Hepatocyte (in vitro differentiated cells): ENCODE measurements around the gene PER2. TPM values are rescaled to one million over a fixed set of nuclear protein-coding genes. Genes with fewer than 3 reads are reported as not detected.

Experiments
- DNase-seq: peaks from one replicate; pipeline ENCODE4 v3.0.0-alpha.2; 2016; ENCODE audit warnings: low spot score
- H2AFZ ChIP-seq: fragments of 200-600 bp; sonication (generic); 2 replicates; pipeline ENCODE4 v1.6.0; 2016; ENCODE audit warnings: antibody characterized with exemption, mild to moderate bottlenecking
- H3K27ac ChIP-seq: fragments of 200-600 bp; sonication (generic); 2 replicates; pipeline ENCODE4 v1.5.1; 2016; ENCODE audit warnings: mild to moderate bottlenecking
- H3K27me3 ChIP-seq: fragments of 200-600 bp; sonication (generic); 2 replicates; pipeline ENCODE4 v1.6.1; 2016
- H3K36me3 ChIP-seq: fragments of 200-600 bp; sonication (generic); replicated peaks from 2 replicates; pipeline ENCODE4 v1.5.1; 2016; ENCODE audit warnings: low read depth; ENCODE audit not compliant: insufficient read depth
- H3K4me1 ChIP-seq: fragments of 200-600 bp; sonication (generic); 2 replicates; pipeline ENCODE4 v1.5.1; 2016; ENCODE audit warnings: mild to moderate bottlenecking, moderate library complexity; ENCODE audit not compliant: insufficient read depth
- H3K4me2 ChIP-seq: fragments of 200-600 bp; sonication (generic); 2 replicates; pipeline ENCODE4 v1.6.0; 2016
- H3K4me3 ChIP-seq: fragments of 200-600 bp; sonication (generic); 2 replicates; pipeline ENCODE4 v1.5.1; 2016; ENCODE audit warnings: mild to moderate bottlenecking
- H3K79me2 ChIP-seq: fragments of 200-600 bp; sonication (generic); 2 replicates; pipeline ENCODE4 v1.6.0; 2017; ENCODE audit warnings: mild to moderate bottlenecking
- H3K9me2 ChIP-seq: fragments of 200-600 bp; sonication (generic); replicated peaks from 2 replicates; pipeline ENCODE4 v1.6.0; 2017; ENCODE audit warnings: mild to moderate bottlenecking; ENCODE audit not compliant: insufficient read depth
- H3K9me3 ChIP-seq: fragments of 200-600 bp; sonication (generic); 2 replicates; pipeline ENCODE4 v1.5.1; 2016; ENCODE audit warnings: low read depth, mild to moderate bottlenecking
- H4K20me1 ChIP-seq: fragments of 200-600 bp; sonication (generic); 2 replicates; pipeline ENCODE4 v1.6.0; 2016; ENCODE audit warnings: mild to moderate bottlenecking; ENCODE audit not compliant: insufficient read depth, poor library complexity, severe bottlenecking
- EZH2 ChIP-seq: fragments of 200-600 bp; sonication (generic); IDR thresholded peaks from 2 replicates; pipeline ENCODE4 v1.6.1; 2016; ENCODE audit warnings: antibody characterized with exemption, mild to moderate bottlenecking, borderline replicate concordance
- EZH2phosphoT487 ChIP-seq: fragments of 200-600 bp; sonication (generic); IDR thresholded peaks from one replicate; pipeline ENCODE4 v1.6.1; 2018; ENCODE audit warnings: antibody characterized with exemption, mild to moderate bottlenecking, low read depth, moderate library complexity; ENCODE audit not compliant: unreplicated experiment, severe bottlenecking
- whole genome bisulfite sequencing: methylation state at CpG from one replicate; pipeline ENCODE4 v1.1.6; 2016; ENCODE audit warnings: low lambda C conversion rate; ENCODE audit errors: missing lambda C conversion rate; 5-methylcytosine and 5-hydroxymethylcytosine counted together
- polyA plus RNA-seq: library from polyadenylated mRNA; unstranded; fragments of >200 nt; fragmentation: Nextera tagmentation; extraction: Ambion mirVana; gene quantifications from 2 replicates; pipeline ENCODE4 v1.2.1, GENCODE V29; 2016
- total RNA-seq: library from RNA; depleted of rRNA; stranded (reverse); fragments of >200 nt; gene quantifications from 2 replicates; pipeline ENCODE4 v1.2.3, GENCODE V29; 2014
- TF ChIP-seq, protein P1 (sequence below): fragments of 200-600 bp; sonication (generic); IDR thresholded peaks from 2 replicates; pipeline ENCODE4 v1.5.1; 2016; ENCODE audit warnings: antibody characterized with exemption, mild to moderate bottlenecking; ENCODE audit not compliant: poor library complexity

The PER2 gene
- total and polyA plus RNA-seq, 2 experiments from 2014 or later, result 6.0 to 8.9 TPM

DNA sequence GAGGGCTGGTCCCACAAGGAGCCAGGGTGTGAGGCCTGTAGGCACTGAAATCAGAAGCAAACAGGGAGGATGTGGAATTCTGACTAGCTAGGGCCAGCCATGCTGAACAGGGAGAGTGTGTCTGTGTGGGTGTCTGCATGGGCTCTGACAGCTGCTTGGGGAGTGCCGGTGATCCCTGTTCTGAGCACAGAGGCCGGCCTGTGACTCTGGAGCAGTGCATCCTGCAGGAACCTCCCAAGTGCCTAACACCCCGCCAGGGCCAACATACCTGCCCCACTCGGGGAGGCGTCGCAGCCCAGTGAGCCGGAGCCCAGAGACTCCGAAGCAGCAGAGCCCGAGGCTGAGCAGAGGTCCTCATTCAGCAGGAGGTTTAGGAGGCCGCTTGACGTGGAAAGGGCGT, 37.1 kb downstream of the PER2 start:
- WGBS, result 98% methylated on average over 12 of the region's 12 CpGs
- Histone ChIP-seq H4K20me1 (no peaks in the 10 kb centered on the region), H3K9me3 (no peaks in the 10 kb centered on the region), H3K9me2 (no peaks in the 10 kb centered on the region), H3K4me3 (no peak overlapping the region), H3K27me3 (no peaks in the 10 kb centered on the region), H2AFZ (no peak overlapping the region), H3K4me1 (no peaks in the 10 kb centered on the region), H3K36me3 (no peaks in the 10 kb centered on the region), H3K79me2 (no peaks in the 10 kb centered on the region), H3K4me2 (no peak overlapping the region), H3K27ac (no peak overlapping the region)
- TF ChIP-seq EZH2 (no peak), EZH2phosphoT487 (no peak)
- TF ChIP-seq, protein P1, sequence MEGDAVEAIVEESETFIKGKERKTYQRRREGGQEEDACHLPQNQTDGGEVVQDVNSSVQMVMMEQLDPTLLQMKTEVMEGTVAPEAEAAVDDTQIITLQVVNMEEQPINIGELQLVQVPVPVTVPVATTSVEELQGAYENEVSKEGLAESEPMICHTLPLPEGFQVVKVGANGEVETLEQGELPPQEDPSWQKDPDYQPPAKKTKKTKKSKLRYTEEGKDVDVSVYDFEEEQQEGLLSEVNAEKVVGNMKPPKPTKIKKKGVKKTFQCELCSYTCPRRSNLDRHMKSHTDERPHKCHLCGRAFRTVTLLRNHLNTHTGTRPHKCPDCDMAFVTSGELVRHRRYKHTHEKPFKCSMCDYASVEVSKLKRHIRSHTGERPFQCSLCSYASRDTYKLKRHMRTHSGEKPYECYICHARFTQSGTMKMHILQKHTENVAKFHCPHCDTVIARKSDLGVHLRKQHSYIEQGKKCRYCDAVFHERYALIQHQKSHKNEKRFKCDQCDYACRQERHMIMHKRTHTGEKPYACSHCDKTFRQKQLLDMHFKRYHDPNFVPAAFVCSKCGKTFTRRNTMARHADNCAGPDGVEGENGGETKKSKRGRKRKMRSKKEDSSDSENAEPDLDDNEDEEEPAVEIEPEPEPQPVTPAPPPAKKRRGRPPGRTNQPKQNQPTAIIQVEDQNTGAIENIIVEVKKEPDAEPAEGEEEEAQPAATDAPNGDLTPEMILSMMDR, result no peak
- no peak for DNase-seq

DNA sequence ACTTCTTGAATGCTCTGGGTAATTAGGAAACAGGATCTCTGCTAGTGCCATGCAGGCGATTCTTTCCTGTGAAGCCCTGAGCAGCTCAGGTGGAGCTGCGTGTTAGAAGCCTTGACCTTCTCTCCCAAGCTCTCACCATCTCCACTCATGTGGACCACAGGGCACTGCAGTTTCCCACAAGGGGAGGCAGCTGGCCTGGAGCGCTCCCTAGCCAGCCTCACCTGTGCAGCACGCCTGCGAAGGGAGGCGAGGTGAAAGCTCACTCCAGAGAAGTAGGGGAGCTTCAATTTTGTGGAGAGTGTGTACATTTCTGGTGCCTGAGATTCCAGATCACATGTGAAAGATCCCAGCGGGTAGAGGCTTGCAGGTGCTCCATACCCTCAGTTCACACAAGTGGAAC, 37.5 kb downstream of the PER2 start:
- no peaks in the 10 kb centered on the region for H3K9me3 ChIP-seq
- H4K20me1 ChIP-seq, result no peaks in the 10 kb centered on the region
- no peaks in the 10 kb centered on the region for H3K79me2 ChIP-seq
- H2AFZ ChIP-seq, result no peak overlapping the region
- no peak overlapping the region for H3K4me3 ChIP-seq
- no peaks in the 10 kb centered on the region for H3K4me1 ChIP-seq
- TF ChIP-seq EZH2phosphoT487, result no peak
- TF ChIP-seq, protein P1, result no peak
- no peaks in the 10 kb centered on the region for H3K36me3 ChIP-seq
- no peak for DNase-seq
- H3K9me2 ChIP-seq, result no peaks in the 10 kb centered on the region
- no peaks in the 10 kb centered on the region for H3K27me3 ChIP-seq
- H3K4me2 ChIP-seq, result no peak overlapping the region
- no peak overlapping the region for H3K27ac ChIP-seq
- 94% methylated on average over 7 of the region's 7 CpGs for WGBS

DNA sequence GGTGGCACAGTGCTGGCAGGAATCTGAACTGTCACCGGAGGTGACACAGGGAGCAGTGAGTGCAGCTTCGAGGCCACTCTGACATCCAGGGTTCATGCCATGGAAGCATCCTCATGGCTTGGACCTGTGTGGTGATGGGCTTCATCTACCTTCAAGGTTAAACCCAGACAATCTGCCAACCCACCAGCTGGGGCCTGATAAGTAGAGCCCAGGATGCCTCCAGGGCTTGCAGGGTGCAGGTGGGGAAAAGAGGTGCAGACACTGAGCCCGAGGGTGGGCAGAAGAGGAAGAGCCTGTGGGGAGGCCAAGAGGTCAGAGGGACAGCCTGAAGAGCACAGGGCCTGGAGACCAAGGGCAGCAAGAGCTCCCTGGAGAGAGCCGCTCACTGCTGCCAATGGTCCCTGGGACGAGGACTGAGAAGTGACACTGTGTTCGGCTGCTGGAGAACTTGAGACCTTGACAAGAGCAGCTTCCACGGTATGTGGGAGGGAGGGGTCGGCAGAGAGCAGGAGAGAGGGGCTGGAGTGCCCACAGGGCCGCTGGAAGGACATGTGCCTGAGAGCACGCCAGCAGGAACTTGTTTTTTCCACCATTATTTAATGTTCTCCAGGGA, 40.5 kb downstream of the PER2 start:
- Histone ChIP-seq H3K4me2 (no peak overlapping the region), H3K27me3 (no peaks in the 10 kb centered on the region), H3K9me3 (no peaks in the 10 kb centered on the region), H2AFZ (no peak overlapping the region), H3K4me1 (peaks cover 5% of the 10 kb centered on the region), H3K79me2 (no peaks in the 10 kb centered on the region), H3K9me2 (no peaks in the 10 kb centered on the region), H3K27ac (no peak overlapping the region), H3K4me3 (no peak overlapping the region), H3K36me3 (no peaks in the 10 kb centered on the region), H4K20me1 (no peaks in the 10 kb centered on the region)
- 94% methylated on average over 10 of the region's 10 CpGs for WGBS
- DNase-seq, result no peak
- no peak for TF ChIP-seq EZH2
- TF ChIP-seq, protein P1, result no peak
- no peak for TF ChIP-seq EZH2phosphoT487
